Osteoblast (primary cell): Measurements from ENCODE around the gene PIMREG. TPM values are rescaled to one million over a fixed set of nuclear protein-coding genes. Genes with fewer than 3 reads are reported as not detected.

Experiments
- DNase-seq: peaks from one replicate; pipeline ENCODE4 v3.0.0; 2011; ENCODE audit warnings: low spot score, mixed read lengths; ENCODE audit not compliant: insufficient read length; ENCODE audit errors: missing footprints
- H2AFZ ChIP-seq: 2 replicates; pipeline ENCODE4 v1.6.0; 2011; ENCODE audit warnings: mild to moderate bottlenecking, low read length
- H3K27ac ChIP-seq: 2 replicates; pipeline ENCODE4 v1.5.1; 2011; ENCODE audit warnings: mild to moderate bottlenecking, low read depth, low read length, moderate library complexity
- H3K27me3 ChIP-seq: 2 replicates; pipeline ENCODE4 v1.6.0; 2012; ENCODE audit warnings: mild to moderate bottlenecking, control low read depth, inconsistent platforms, low read length, moderate library complexity; ENCODE audit not compliant: insufficient read depth
- H3K36me3 ChIP-seq: 2 replicates; pipeline ENCODE4 v1.5.1; 2011; ENCODE audit warnings: mild to moderate bottlenecking, low read length, control low read depth, moderate library complexity; ENCODE audit not compliant: insufficient read depth
- H3K4me1 ChIP-seq: 2 replicates; pipeline ENCODE4 v1.5.1; 2011; ENCODE audit warnings: mild to moderate bottlenecking, low read length, control low read depth, moderate library complexity; ENCODE audit not compliant: insufficient read depth
- H3K4me2 ChIP-seq: 2 replicates; pipeline ENCODE4 v1.6.0; 2011; ENCODE audit warnings: mild to moderate bottlenecking, low read length; ENCODE audit not compliant: insufficient read depth
- H3K4me3 ChIP-seq: fragments of 200-600 bp; sonication (generic); 3 replicates; pipeline ENCODE4 v1.5.1; 2012; ENCODE audit warnings: mild to moderate bottlenecking, low read length, inconsistent platforms; ENCODE audit not compliant: insufficient read depth
- H3K79me2 ChIP-seq: 2 replicates; pipeline ENCODE4 v1.6.0; 2012; ENCODE audit warnings: mild to moderate bottlenecking, low read length, control low read depth, inconsistent platforms; ENCODE audit not compliant: insufficient read depth
- H3K9me3 ChIP-seq: 2 replicates; pipeline ENCODE4 v1.5.1; 2011; ENCODE audit warnings: low read depth, low read length, control low read depth
- H4K20me1 ChIP-seq: 2 replicates; pipeline ENCODE4 v1.6.0; 2012; ENCODE audit warnings: mild to moderate bottlenecking, low read length, control low read depth; ENCODE audit not compliant: insufficient read depth
- total RNA-seq: library from RNA; depleted of rRNA; stranded (reverse); fragments of >200 nt; gene quantifications from 2 replicates; pipeline ENCODE4 v1.2.3, GENCODE V29; 2012
- TF ChIP-seq, protein P1 (sequence below): IDR thresholded peaks from 2 replicates; pipeline ENCODE4 v1.5.1; 2011; ENCODE audit warnings: mild to moderate bottlenecking, low read depth, low read length, moderate library complexity; ENCODE audit errors: extremely low read depth

The PIMREG gene
- total RNA-seq, 1 donor = 5.1 TPM

DNA sequence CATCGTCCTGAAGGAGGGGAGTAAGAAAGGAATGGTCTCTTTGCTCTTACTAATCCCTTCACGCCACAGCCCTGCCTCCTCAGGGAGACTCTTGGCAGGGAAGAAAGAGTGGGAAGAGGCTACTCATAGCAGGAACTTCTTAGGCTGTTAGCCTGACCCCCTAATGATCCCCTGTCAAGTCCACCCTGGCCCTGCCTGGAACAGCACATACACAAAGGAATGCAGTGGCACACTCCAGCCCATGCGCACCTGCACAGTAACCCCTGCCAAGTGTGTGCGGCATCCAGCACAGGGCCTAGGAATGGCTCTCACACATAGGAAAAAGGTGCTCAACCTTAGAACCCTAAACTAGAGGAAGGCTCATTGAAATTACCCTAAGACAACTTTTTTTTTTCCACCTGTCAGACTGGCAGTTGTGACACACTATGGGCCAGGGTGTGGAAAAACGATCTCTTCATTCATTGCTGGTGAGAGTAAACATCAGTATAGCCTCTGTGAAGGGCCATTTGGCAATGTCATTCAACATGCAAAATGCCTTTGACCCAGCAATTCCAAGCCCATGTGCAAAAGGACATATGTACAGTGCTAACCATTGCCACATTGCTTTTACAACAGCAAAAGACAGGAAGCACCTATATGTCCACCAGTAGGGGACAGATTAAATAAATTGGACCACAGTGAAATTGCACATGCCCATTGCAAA lies 50.1 kb downstream of the PIMREG start:
- Histone ChIP-seq H3K4me2 (no peak overlapping the region), H3K36me3 (no peaks in the 10 kb centered on the region), H3K9me3 (no peaks in the 10 kb centered on the region), H3K4me3 (no peak overlapping the region), H3K79me2 (no peaks in the 10 kb centered on the region), H3K27me3 (peaks cover 2% of the 10 kb centered on the region), H3K4me1 (peaks cover 24% of the 10 kb centered on the region), H4K20me1 (no peaks in the 10 kb centered on the region), H2AFZ (no peak overlapping the region), H3K27ac (no peak overlapping the region)
- TF ChIP-seq, protein P1, sequence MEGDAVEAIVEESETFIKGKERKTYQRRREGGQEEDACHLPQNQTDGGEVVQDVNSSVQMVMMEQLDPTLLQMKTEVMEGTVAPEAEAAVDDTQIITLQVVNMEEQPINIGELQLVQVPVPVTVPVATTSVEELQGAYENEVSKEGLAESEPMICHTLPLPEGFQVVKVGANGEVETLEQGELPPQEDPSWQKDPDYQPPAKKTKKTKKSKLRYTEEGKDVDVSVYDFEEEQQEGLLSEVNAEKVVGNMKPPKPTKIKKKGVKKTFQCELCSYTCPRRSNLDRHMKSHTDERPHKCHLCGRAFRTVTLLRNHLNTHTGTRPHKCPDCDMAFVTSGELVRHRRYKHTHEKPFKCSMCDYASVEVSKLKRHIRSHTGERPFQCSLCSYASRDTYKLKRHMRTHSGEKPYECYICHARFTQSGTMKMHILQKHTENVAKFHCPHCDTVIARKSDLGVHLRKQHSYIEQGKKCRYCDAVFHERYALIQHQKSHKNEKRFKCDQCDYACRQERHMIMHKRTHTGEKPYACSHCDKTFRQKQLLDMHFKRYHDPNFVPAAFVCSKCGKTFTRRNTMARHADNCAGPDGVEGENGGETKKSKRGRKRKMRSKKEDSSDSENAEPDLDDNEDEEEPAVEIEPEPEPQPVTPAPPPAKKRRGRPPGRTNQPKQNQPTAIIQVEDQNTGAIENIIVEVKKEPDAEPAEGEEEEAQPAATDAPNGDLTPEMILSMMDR = no peak
- DNase-seq = no peak

DNA sequence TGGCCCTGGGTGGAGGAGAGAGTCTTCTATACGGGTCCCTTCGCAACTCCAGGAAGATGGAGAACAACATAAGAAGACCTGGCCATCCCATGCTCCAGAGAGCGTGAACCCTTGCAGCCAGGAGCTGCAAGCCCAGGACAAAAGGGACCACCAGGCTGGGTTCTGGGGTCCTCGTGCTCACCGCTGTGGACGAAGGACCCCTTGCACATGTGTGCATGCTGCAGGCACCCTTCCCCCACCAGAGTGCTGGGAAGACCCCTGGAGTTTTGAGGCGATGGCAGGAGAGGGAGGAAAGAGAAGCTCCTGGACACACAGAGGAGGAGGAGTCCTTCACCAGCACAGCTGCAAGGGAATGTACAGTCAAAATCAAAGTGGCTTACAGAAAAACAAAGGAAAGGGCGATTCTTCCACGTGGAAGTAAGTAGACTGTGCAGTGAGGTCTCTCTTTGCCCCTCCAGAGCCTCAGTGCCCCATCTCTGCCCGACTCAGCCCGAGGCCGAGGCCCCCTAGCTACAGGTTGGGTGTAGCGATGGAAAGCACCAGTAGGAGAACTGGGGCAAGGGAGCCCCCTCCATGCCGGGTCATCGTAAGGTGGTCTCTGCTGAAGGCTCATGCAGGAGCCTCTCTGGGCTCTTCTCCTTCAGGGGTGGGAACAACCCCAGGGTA lies 51.3 kb downstream of the PIMREG start:
- Histone ChIP-seq H3K27me3 (peaks cover 2% of the 10 kb centered on the region), H3K36me3 (no peaks in the 10 kb centered on the region), H2AFZ (no peak overlapping the region), H3K27ac (no peak overlapping the region), H4K20me1 (no peaks in the 10 kb centered on the region), H3K4me3 (no peak overlapping the region), H3K9me3 (no peaks in the 10 kb centered on the region), H3K4me2 (no peak overlapping the region), H3K79me2 (no peaks in the 10 kb centered on the region), H3K4me1 (peaks cover 24% of the 10 kb centered on the region)
- TF ChIP-seq, protein P1 = no peak
- DNase-seq = no peak

DNA sequence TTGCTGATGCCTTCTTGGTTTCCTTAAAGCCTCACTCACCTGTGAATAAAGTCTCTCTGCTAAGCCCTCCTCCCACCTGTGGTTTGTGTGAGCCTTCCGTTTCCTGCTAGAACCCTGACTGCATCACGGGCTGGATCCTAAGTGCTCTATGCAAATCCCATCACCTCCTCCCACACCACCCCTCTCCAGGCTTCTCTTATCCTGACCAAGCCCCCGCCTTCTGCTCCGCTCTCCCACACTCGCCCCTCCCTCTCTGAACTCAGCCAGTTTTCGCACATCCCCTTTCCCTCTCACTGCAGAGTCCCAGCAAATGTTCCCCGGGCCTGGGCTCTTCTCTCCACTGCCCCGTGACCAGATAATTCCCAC lies 51.8 kb downstream of the PIMREG start:
- Histone ChIP-seq H3K27me3 (peaks cover 2% of the 10 kb centered on the region), H3K4me2 (no peak overlapping the region), H3K27ac (no peak overlapping the region), H2AFZ (no peak overlapping the region), H3K36me3 (no peaks in the 10 kb centered on the region), H3K4me1 (peaks cover 24% of the 10 kb centered on the region), H3K79me2 (no peaks in the 10 kb centered on the region), H3K9me3 (no peaks in the 10 kb centered on the region), H3K4me3 (no peak overlapping the region), H4K20me1 (no peaks in the 10 kb centered on the region)
- TF ChIP-seq, protein P1 = no peak
- DNase-seq = no peak

DNA sequence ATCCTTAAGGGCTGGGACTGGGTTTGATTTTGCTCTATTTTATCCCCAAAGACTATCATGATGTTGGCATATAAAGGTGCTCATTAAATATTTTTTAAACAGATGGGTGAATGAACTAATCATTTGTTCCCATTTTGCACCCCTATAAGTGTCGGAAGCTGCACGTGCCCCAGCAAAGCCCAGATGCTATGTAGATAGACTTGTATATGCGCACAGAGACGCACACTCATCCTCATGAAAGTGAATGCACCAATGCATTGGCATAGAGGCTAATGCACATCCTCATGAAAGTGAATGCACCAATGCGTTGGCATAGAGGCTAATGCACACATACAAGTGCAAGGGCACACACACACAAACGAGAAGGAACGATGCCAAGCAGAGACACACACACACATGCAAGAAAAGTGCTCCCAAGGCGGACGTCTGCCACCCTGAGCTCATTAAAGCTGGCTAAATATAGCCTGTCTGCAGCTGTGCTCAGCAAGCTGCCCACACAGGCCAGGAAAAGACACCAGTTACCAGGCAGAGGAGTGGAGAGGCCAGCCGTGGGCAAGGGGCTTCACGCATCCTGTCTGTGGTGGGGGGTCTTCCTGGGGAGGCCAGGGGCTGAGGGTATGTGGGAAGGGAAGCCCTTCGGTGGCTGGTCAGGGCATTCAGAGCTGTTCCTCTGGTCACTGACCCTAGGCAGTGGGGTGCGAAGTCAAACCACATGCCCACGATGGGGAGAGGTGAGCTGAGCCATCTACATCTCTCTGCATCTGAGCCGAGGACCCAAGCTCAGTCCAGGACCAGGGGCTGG lies 52.6 kb downstream of the PIMREG start:
- H3K79me2 ChIP-seq = no peaks in the 10 kb centered on the region
- H3K4me2 ChIP-seq = no peak overlapping the region
- H2AFZ ChIP-seq = no peak overlapping the region
- DNase-seq = no peak
- H3K27me3 ChIP-seq = peaks cover 2% of the 10 kb centered on the region
- H3K4me3 ChIP-seq = no peak overlapping the region
- peaks cover 24% of the 10 kb centered on the region for H3K4me1 ChIP-seq
- no peak overlapping the region for H3K27ac ChIP-seq
- no peaks in the 10 kb centered on the region for H3K36me3 ChIP-seq
- no peaks in the 10 kb centered on the region for H3K9me3 ChIP-seq
- TF ChIP-seq, protein P1 = no peak
- no peaks in the 10 kb centered on the region for H4K20me1 ChIP-seq
